ENCODE measurements around the gene WDR36. TPM values are rescaled to one million over a fixed set of nuclear protein-coding genes. Genes with fewer than 3 reads are reported as not detected.

Gene WDR36
- total RNA-seq, 1 experiment from 2014 or later, result 52.3 TPM

GRCh38 chr5:111099058-111099778 is 7.1 kb downstream of the WDR36 start:
- no peak for TF ChIP-seq CTCF (IDR thresholded peaks at IDR 0.05; ENCODE audit: unreplicated experiment)
- peak overlapping the region; percentile 19 for H3K27ac Mint-ChIP-seq (ENCODE audit: low read depth, unreplicated experiment)
- ChIA-PET CTCF (no interaction called here), POLR2A (no interaction called here)
- no TSS peak for BruUV-seq (replicated peaks)
- DNase-seq (ENCODE audit: unreplicated experiment), result no peak
- no peaks in the 10 kb centered on the region for H3K27me3 Mint-ChIP-seq (ENCODE audit: insufficient read depth, unreplicated experiment)
- H3K9me3 Mint-ChIP-seq (ENCODE audit: unreplicated experiment), result no peaks in the 10 kb centered on the region
- H3K36me3 Mint-ChIP-seq (ENCODE audit: insufficient read depth, unreplicated experiment), result peaks cover 74% of the 10 kb centered on the region
- peaks cover 6% of the 10 kb centered on the region for H3K4me1 Mint-ChIP-seq (ENCODE audit: insufficient read depth, unreplicated experiment)
- H3K4me3 Mint-ChIP-seq (ENCODE audit: unreplicated experiment), result no peak overlapping the region
- intact Hi-C loops (cut with micrococcal nuclease), result no loop called here

GRCh38 chr5:111106320-111106948 is 14.3 kb downstream of the WDR36 start:
- Mint-ChIP-seq H3K9me3 (ENCODE audit: unreplicated experiment) (no peaks in the 10 kb centered on the region), H3K4me1 (ENCODE audit: insufficient read depth, unreplicated experiment) (no peaks in the 10 kb centered on the region), H3K4me3 (ENCODE audit: unreplicated experiment) (no peak overlapping the region), H3K36me3 (ENCODE audit: insufficient read depth, unreplicated experiment) (peaks cover 97% of the 10 kb centered on the region), H3K27me3 (ENCODE audit: insufficient read depth, unreplicated experiment) (no peaks in the 10 kb centered on the region), H3K27ac (ENCODE audit: low read depth, unreplicated experiment) (no peak overlapping the region)
- BruUV-seq (replicated peaks), result no TSS peak
- DNase-seq (ENCODE audit: unreplicated experiment), result no peak
- POLR2A ChIA-PET, result no interaction called here
- intact Hi-C loops (cut with micrococcal nuclease), result no loop called here
- no peak for TF ChIP-seq CTCF (IDR thresholded peaks at IDR 0.05; ENCODE audit: unreplicated experiment)
- CTCF ChIA-PET, result interaction anchor here (0.6 kb wide), 1 partner anchor 15 kb away, joined by 3 read pairs; the partner anchor contains the start of gene WDR36

DNA sequence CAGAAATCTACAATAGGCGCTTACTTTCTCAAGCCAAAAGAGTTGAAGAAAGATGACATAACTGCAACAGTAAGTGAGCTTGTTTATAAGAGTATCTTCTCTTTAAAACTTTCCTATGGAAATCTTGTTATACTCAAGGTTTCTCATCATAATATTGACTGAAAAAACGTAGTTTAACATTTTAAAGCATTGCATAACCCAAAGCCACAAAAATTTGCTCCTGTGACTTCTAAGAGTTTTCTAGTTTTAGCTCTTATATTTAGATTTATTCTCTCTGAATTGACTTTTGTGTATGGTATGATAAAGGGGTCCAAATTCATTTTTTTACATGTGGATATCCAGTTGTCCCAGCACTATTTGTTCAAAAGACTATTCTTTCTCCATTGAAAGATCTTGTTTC is 15.2 kb downstream of the WDR36 start:
- no peaks in the 10 kb centered on the region for H3K9me3 Mint-ChIP-seq (ENCODE audit: unreplicated experiment)
- no peak for TF ChIP-seq CTCF (IDR thresholded peaks at IDR 0.05; ENCODE audit: unreplicated experiment)
- no peaks in the 10 kb centered on the region for H3K4me1 Mint-ChIP-seq (ENCODE audit: insufficient read depth, unreplicated experiment)
- no peak overlapping the region for H3K4me3 Mint-ChIP-seq (ENCODE audit: unreplicated experiment)
- DNase-seq (ENCODE audit: unreplicated experiment), result no peak
- peaks cover 97% of the 10 kb centered on the region for H3K36me3 Mint-ChIP-seq (ENCODE audit: insufficient read depth, unreplicated experiment)
- CTCF ChIA-PET, result interaction anchor here (0.6 kb wide), 1 partner anchor 499 kb away, joined by 3 read pairs; no protein-coding TSS in a partner anchor
- intact Hi-C loops (cut with micrococcal nuclease), result no loop called here
- H3K27me3 Mint-ChIP-seq (ENCODE audit: insufficient read depth, unreplicated experiment), result no peaks in the 10 kb centered on the region
- no peak overlapping the region for H3K27ac Mint-ChIP-seq (ENCODE audit: low read depth, unreplicated experiment)
- POLR2A ChIA-PET, result no interaction called here
- BruUV-seq (replicated peaks), result no TSS peak

- H3K36me3 Mint-ChIP-seq (ENCODE audit: insufficient read depth, unreplicated experiment), result peaks cover 81% of the 10 kb centered on the region
- no peaks in the 10 kb centered on the region for H3K9me3 Mint-ChIP-seq (ENCODE audit: unreplicated experiment)
- BruUV-seq (replicated peaks), result no TSS peak
- intact Hi-C loops (cut with micrococcal nuclease), result no loop called here
- no peak for DNase-seq (ENCODE audit: unreplicated experiment)
- no peak overlapping the region for H3K4me3 Mint-ChIP-seq (ENCODE audit: unreplicated experiment)
- H3K4me1 Mint-ChIP-seq (ENCODE audit: insufficient read depth, unreplicated experiment), result no peaks in the 10 kb centered on the region
- ChIA-PET POLR2A (no interaction called here), CTCF (no interaction called here)
- no peak overlapping the region for H3K27ac Mint-ChIP-seq (ENCODE audit: low read depth, unreplicated experiment)
- TF ChIP-seq CTCF (IDR thresholded peaks at IDR 0.05; ENCODE audit: unreplicated experiment), result no peak
- H3K27me3 Mint-ChIP-seq (ENCODE audit: insufficient read depth, unreplicated experiment), result no peaks in the 10 kb centered on the region
These were observed 19.8 kb downstream of the WDR36 start for GRCh38 chr5:111111956-111112355.

Data from MCF 10A (cell line).